Measurements from ENCODE around the gene TP53AIP1.

- no peak for TF ChIP-seq CTCF (conservative IDR thresholded peaks at IDR 0.05; ENCODE audit: low read depth, low read length)
- no peak for TF ChIP-seq EZH2 (IDR thresholded peaks at IDR 0.05; ENCODE audit: borderline replicate concordance, low read depth, low read length, poor library complexity, severe bottlenecking)
Observed at GRCh38 chr11:128927683-128928336, 14.9 kb downstream of the TP53AIP1 start.

Data from A673 (cell line).